Activated naive CD8-positive, alpha-beta T cell treated with anti-CD3 and anti-CD28 coated beads, Interleukin-2, amount 10 ng/mL, durations not matched to agents 7 days and 5 days (primary cell): ENCODE measurements around the gene XPNPEP3. TPM values are rescaled to one million over a fixed set of nuclear protein-coding genes. Genes with fewer than 3 reads are reported as not detected.

Experiments
- ATAC-seq: fragments of 150-1000 bp; cut with Tn5 transposase; one replicate; pipeline ENCODE4 v1.10.0; 2021; ENCODE audit warnings: low read depth, moderate library complexity
- POLR2A ChIA-PET: fragments of 350-600 bp; sonication (Branson Sonifier 250); formaldehyde crosslinking; loops from one replicate; lab custom pipeline; 2021; ENCODE audit warnings: antibody characterized with exemption; lab: Charles Lee
- DNase-seq: peaks from one replicate; pipeline ENCODE4 v3.0.0; 2021
- H3K27ac Mint-ChIP-seq: one replicate; pipeline ENCODE4 v1.8.0; 2022; ENCODE audit warnings: mild to moderate bottlenecking, mixed read lengths
- H3K27me3 Mint-ChIP-seq: one replicate; pipeline ENCODE4 v1.8.0; 2022; ENCODE audit warnings: mild to moderate bottlenecking, moderate library complexity, mixed read lengths
- H3K36me3 Mint-ChIP-seq: one replicate; pipeline ENCODE4 v1.8.0; 2021; ENCODE audit warnings: mild to moderate bottlenecking, mixed read lengths
- H3K4me1 Mint-ChIP-seq: one replicate; pipeline ENCODE4 v1.8.0; 2021; ENCODE audit warnings: mixed read lengths
- H3K4me3 Mint-ChIP-seq: one replicate; pipeline ENCODE4 v1.8.0; 2022; ENCODE audit warnings: mild to moderate bottlenecking, moderate library complexity, mixed read lengths
- H3K9me3 Mint-ChIP-seq: one replicate; pipeline ENCODE4 v1.8.0; 2021; ENCODE audit warnings: mixed read lengths
- total RNA-seq, 2 experiments: library from RNA; stranded (reverse); gene quantifications; one replicate each; pipeline ENCODE4 v1.2.3, GENCODE V29; 2021

Gene XPNPEP3
- total RNA-seq, 2 experiments from 2014 or later: 14.7 to 15.1 TPM

DNA sequence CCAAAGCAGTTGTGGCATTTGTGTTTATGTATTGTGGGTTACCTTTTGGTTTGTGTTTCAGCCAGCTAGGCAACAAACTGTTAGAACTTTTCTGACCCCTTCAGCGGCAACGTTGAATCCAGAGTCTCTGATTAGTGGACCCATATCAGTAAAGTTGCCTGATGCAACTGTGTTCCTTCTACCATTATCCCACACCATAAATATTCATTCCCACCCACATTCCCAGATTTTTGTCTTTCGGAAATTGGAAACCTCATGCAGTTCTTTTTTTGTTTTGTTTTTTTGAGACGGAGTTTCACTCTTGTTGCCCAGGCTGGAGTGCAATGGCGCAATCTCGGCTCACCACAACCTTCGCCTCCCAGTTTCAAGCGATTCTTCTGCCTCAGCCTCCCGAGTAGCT, 63.6 kb downstream of the XPNPEP3 start:
- POLR2A ChIA-PET: no interaction called here
- peaks cover 2% of the 10 kb centered on the region for H3K36me3 Mint-ChIP-seq
- no peak overlapping the region for H3K4me3 Mint-ChIP-seq
- DNase-seq (no peak), ATAC-seq (no peak)
- H3K27me3 Mint-ChIP-seq: no peaks in the 10 kb centered on the region
- H3K9me3 Mint-ChIP-seq: no peaks in the 10 kb centered on the region
- H3K27ac Mint-ChIP-seq: no peak overlapping the region
- peaks cover 4% of the 10 kb centered on the region for H3K4me1 Mint-ChIP-seq

DNA sequence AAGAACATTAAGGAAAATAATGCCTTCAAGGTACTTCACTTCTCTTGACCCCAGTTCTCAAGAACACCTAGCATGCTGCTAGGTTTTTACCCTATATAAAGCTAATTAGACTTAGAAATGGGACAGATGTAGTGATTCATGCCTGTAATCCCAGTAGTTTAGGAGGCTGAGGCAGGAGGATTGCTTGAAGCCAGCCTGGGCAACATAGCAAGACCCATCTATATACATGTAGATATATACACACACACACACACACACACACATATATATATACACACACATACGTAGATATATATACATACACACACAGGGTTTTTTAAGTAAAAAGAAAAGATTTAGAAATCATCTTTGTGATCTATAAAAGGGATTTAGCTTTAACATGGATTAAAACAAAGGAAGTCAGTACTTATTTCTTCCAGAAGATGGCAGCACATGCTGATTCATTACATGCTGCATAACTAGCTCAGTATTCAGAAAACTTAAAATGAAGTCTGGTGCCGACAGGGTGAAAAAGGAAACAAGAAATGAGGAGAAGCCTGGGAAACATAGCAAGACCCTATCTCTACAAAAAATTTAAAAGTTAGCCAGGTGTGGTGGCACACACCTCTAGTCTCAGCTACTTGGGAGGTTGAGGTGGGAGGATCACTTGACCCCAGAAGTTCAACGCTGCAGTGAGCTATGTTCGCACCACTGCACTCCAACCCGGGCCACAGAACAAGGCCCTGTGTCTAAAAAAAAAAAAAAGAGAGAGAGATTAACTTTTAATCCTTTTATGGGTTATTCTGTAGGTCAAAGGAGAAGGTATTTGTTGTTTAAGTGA, 65.7 kb downstream of the XPNPEP3 start:
- peak overlapping the region; percentile 47 for H3K4me3 Mint-ChIP-seq
- H3K4me1 Mint-ChIP-seq: peaks cover 4% of the 10 kb centered on the region
- no peaks in the 10 kb centered on the region for H3K27me3 Mint-ChIP-seq
- ATAC-seq (peak; percentile 81), DNase-seq (no peak)
- peaks cover 6% of the 10 kb centered on the region for H3K36me3 Mint-ChIP-seq
- POLR2A ChIA-PET: interaction anchor here (0.7 to 1.9 kb wide), 7 partner anchors 9 to 361 kb away, joined by 3 to 26 read pairs (median 6); partner anchors contain the start of genes EP300, RBX1, ST13 and XPNPEP3
- H3K27ac Mint-ChIP-seq: peak overlapping the region; percentile 43
- H3K9me3 Mint-ChIP-seq: no peaks in the 10 kb centered on the region

DNA sequence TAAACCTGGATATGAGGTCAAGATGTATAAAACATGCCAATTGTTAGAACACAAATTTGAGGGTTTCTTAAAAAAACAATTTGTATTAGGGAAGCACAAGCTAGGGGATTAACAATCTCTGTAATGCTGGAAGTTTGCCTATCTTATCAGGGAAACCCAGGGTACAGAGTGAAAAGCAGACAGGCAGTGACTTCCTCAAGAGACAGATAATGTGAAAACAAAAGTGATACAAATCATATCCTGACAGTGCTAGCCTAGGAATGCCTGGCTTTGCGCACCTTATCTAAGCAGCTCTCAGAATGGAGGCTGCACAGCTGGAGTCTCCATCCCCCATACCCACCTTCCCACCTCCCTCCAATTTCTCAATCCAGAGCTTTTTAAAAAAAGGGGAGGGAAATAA, 71.7 kb downstream of the XPNPEP3 start:
- POLR2A ChIA-PET: no interaction called here
- Mint-ChIP-seq H3K4me3 (no peak overlapping the region), H3K36me3 (peaks cover 6% of the 10 kb centered on the region), H3K4me1 (no peaks in the 10 kb centered on the region), H3K27ac (no peak overlapping the region), H3K27me3 (no peaks in the 10 kb centered on the region), H3K9me3 (no peaks in the 10 kb centered on the region)
- ATAC-seq (no peak), DNase-seq (no peak)

DNA sequence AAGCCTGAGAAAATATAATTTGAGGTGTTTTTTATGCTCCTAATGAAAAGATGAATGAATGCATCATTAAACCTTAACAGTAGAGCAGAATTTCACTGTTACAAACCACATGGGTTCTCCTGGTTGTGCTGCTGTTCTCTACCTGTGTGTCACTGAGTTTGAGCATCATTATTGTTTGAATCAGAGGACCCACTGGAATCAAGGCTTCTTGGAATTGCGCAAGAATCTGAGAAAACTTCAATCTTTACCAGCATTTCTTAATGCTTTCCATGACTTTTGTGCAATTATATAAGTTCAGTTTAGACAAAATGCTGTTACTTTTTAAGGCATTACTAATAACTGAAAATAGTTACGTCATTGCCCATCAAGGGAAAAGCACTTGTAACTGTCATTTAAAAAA, 75.4 kb downstream of the XPNPEP3 start:
- DNase-seq (no peak), ATAC-seq (no peak)
- H3K4me1 Mint-ChIP-seq: no peaks in the 10 kb centered on the region
- H3K27me3 Mint-ChIP-seq: no peaks in the 10 kb centered on the region
- no peak overlapping the region for H3K27ac Mint-ChIP-seq
- no peaks in the 10 kb centered on the region for H3K36me3 Mint-ChIP-seq
- no peaks in the 10 kb centered on the region for H3K9me3 Mint-ChIP-seq
- POLR2A ChIA-PET: no interaction called here
- H3K4me3 Mint-ChIP-seq: no peak overlapping the region

DNA sequence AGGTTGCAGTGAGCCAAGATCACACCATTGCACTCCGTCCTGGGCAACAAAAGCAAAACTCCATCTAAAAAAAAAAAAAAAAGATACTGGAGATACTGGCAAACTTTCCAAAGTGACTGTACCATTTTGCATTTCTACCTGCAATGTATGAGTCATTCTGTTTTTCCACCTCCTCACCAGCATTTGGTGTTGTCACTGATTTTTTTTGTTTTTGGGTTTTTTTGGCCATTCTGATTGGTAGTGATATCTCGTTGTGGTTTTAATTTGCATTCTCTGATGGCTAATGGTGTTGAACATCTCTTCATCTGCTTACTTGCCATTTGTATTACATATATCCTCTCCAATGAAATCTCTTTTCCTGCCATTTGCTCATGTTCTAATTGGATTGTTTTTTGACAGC, 82.3 kb downstream of the XPNPEP3 start:
- POLR2A ChIA-PET: interaction anchor here (0.6 kb wide), 1 partner anchor 13 kb away, joined by 3 read pairs; no protein-coding TSS in a partner anchor
- Mint-ChIP-seq H3K4me3 (no peak overlapping the region), H3K9me3 (no peaks in the 10 kb centered on the region), H3K27me3 (no peaks in the 10 kb centered on the region), H3K4me1 (no peaks in the 10 kb centered on the region), H3K36me3 (no peaks in the 10 kb centered on the region), H3K27ac (no peak overlapping the region)
- DNase-seq: no peak
- ATAC-seq: no peak

DNA sequence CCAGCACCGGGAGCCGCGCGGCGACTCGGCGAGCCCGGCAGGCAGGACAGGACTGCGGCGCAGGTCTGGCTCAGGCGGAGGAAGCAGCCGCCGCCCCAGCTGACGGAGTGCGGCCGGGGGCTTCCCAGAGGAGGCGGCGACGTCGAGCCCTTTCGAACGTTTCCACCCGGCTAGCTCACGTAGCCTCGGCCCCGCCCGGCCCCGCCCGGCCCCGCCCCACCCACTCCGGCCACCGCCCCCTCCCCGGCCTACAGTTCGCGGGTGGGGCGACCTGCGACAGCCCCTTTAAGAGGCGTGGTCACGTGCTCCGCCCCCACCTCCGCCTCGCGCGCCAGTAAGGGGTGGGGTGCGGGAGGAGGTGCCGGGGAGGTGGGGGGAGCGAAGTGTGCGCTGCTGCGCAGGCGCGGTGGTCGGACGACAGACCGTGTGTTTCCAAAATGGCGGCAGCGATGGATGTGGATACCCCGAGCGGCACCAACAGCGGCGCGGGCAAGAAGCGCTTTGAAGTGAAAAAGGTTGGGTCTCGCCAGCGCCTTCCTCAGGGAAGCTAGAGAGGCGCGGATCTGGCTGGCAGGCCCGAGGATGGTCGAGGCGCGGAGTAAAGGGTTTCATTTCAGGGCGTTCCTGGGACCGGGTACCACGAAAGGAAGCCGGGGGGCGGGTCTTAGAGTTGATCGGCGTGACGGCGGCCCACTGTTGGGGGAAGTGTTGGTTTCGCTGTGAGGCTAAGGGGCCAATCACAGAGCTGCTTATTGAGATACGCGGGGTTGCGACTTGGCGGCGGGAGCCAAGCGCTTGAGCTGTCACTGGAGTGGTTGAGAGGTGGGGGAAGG, 94.2 kb downstream of the XPNPEP3 start, which contains the start of gene RBX1:
TSS of gene RBX1 (plus strand) at position 417 of the 833 bp plus-strand sequence. CDS start at position 438, 21 bp downstream.
- POLR2A ChIA-PET: interaction anchor here (0.6 to 4.6 kb wide), 23 partner anchors 10 to 907 kb away, joined by 3 to 118 read pairs (median 5); partner anchors contain the start of genes ACO2, EP300, PHF5A and RANGAP1
- peak within 1 kb of the TSS; percentile 98 for H3K27ac Mint-ChIP-seq
- H3K27me3 Mint-ChIP-seq: peaks cover 2% of the 10 kb centered on the region
- ATAC-seq (peak; percentile 81), DNase-seq (peak; percentile 99)
- H3K9me3 Mint-ChIP-seq: no peaks in the 10 kb centered on the region
- H3K36me3 Mint-ChIP-seq: peaks cover 24% of the 10 kb centered on the region
- peak within 1 kb of the TSS; percentile 97 for H3K4me3 Mint-ChIP-seq
- peaks cover 26% of the 10 kb centered on the region for H3K4me1 Mint-ChIP-seq

DNA sequence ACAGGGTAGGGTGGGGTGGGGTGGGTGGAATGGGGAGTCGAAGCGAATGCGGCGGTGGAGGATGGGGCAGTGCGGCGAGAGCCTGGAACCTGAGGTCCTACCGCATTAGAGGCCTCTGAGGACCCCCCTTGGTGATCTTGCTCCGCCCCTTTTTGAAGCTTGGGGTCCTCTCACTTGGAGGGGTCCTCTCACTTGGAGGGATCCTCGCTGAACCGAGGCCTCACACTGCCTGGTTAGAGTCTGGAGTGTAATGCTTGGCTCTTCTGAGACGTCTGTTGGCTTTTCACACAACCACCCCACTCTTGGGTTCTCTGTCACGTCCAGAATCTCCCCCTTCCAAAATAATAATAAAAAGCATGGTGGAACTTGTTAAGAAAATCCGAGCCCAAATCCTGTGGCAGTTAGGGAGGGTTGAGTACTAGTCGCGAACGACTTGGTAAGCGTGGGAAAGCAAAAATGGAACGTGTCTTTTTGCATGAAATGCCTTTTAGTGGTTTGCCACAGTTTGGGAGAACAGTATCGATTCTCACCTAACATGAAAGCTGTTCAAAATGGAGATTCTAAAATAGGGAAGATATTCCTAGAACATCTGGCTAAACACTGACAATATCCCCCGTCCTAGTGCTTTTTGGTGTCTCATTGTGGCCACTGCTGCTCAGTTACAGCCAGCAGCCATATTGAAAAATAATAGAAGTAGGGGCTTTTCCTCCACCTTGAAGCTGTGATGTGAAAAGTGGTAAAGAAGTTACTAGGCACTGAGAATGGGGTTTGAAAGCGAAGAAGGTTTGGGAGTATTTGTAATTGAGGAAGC, 95.1 kb downstream of the XPNPEP3 start:
- Mint-ChIP-seq H3K27me3 (peaks cover under 1% of the 10 kb centered on the region), H3K27ac (peak overlapping the region; percentile 98), H3K4me3 (peak overlapping the region; percentile 97), H3K9me3 (no peaks in the 10 kb centered on the region), H3K4me1 (peaks cover 26% of the 10 kb centered on the region), H3K36me3 (peaks cover 24% of the 10 kb centered on the region)
- POLR2A ChIA-PET: interaction anchor here (0.6 to 4.6 kb wide), 25 partner anchors 11 to 908 kb away, joined by 3 to 118 read pairs (median 5); partner anchors contain the start of genes ACO2, EP300, PHF5A and RANGAP1
- ATAC-seq (peak; percentile 7), DNase-seq (no peak)

DNA sequence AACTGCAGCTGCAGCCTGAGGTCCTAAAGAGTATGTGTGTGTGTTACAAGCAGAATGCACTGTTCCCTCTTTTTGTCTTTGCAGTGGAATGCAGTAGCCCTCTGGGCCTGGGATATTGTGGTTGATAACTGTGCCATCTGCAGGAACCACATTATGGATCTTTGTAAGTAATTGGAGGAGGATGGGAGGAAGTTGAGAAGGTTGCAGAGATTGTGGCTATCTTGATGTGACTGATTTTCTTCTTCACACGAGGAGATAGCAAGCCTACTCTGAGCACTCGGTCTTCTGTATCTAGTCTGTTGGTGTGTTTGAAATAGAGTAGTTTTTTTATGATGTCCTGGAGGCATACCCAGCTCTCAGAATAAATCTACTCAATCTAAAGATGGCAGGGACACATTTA, 96.5 kb downstream of the XPNPEP3 start:
- H3K4me1 Mint-ChIP-seq: peaks cover 29% of the 10 kb centered on the region
- H3K9me3 Mint-ChIP-seq: no peaks in the 10 kb centered on the region
- DNase-seq (no peak), ATAC-seq (no peak)
- H3K27me3 Mint-ChIP-seq: no peaks in the 10 kb centered on the region
- H3K4me3 Mint-ChIP-seq: peak overlapping the region; percentile 97
- peaks cover 27% of the 10 kb centered on the region for H3K36me3 Mint-ChIP-seq
- H3K27ac Mint-ChIP-seq: peak overlapping the region; percentile 74
- POLR2A ChIA-PET: interaction anchor here (0.7 to 4.6 kb wide), 4 partner anchors 68 to 284 kb away, joined by 4 to 118 read pairs (median 32); partner anchors contain the start of gene EP300

DNA sequence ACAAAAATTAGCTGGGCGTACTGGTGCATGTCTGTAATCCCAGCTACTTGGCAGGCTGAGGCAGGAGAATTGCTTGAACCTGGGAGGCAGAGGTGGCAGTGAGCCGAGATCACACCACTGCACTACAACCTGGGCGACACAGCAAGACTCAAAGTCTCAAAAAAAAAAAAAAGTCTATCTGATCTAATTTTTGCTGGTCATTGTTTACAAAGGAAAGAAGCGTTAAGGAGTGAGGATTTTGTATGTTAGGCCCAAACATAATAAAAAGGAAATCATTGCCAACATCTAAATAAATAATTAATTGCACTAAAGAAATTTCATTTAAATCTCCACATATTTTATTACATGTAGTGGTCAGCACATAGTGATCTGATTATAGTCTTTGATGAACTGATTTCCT, 97.2 kb downstream of the XPNPEP3 start:
- H3K36me3 Mint-ChIP-seq: peaks cover 27% of the 10 kb centered on the region
- peaks cover 30% of the 10 kb centered on the region for H3K4me1 Mint-ChIP-seq
- POLR2A ChIA-PET: interaction anchor here (0.6 to 4.6 kb wide), 4 partner anchors 52 to 284 kb away, joined by 3 to 60 read pairs (median 4); no protein-coding TSS in a partner anchor
- H3K4me3 Mint-ChIP-seq: peak overlapping the region; percentile 48
- no peaks in the 10 kb centered on the region for H3K9me3 Mint-ChIP-seq
- no peaks in the 10 kb centered on the region for H3K27me3 Mint-ChIP-seq
- ATAC-seq (no peak), DNase-seq (no peak)
- no peak overlapping the region for H3K27ac Mint-ChIP-seq

DNA sequence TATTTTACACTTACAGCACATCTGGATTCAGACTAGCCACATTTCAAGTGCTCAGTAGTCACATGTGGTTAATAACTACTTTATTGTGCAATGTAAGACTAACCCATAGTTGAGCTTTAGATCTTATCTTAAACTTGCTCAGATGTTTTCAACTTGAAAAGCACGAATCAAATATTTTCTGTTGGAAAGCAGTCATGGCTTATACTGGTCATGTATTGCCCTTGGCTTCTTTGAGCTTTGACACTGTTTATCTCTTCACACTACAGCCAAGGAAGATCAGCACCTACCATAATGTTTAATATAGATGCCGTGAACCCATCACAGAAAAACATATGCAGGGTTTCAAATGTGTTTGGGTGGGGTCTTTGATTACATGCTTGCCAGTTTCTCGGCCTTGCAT, 98.6 kb downstream of the XPNPEP3 start:
- Mint-ChIP-seq H3K4me3 (no peak overlapping the region), H3K36me3 (peaks cover 30% of the 10 kb centered on the region), H3K9me3 (no peaks in the 10 kb centered on the region), H3K27me3 (no peaks in the 10 kb centered on the region), H3K27ac (no peak overlapping the region), H3K4me1 (peaks cover 31% of the 10 kb centered on the region)
- no peak for DNase-seq
- ATAC-seq: no peak
- POLR2A ChIA-PET: no interaction called here

DNA sequence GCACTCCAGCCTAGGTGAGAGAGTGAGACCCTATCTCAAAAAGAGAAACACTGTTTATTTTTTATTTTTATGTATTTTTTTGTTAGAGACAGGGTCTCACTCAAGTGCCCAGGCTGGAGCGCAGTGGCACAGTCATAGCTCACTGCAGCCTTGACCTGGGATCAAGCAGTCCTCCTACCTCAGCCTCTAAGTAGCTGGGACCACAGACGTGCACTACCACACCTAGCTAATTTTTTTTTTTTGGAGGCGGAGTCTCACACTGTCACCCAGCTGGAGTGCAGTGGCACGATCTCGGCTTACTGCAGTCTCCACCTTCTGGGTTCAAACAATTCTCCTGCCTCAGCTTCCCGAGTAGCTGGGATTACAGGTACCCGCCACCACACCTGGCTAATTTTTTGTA, 100.7 kb downstream of the XPNPEP3 start:
- POLR2A ChIA-PET: interaction anchor here (1.1 to 1.6 kb wide), 2 partner anchors 64 to 152 kb away, joined by 3 read pairs; no protein-coding TSS in a partner anchor
- no peak overlapping the region for H3K27ac Mint-ChIP-seq
- H3K9me3 Mint-ChIP-seq: no peaks in the 10 kb centered on the region
- peaks cover 30% of the 10 kb centered on the region for H3K4me1 Mint-ChIP-seq
- ATAC-seq: no peak
- no peak for DNase-seq
- no peak overlapping the region for H3K4me3 Mint-ChIP-seq
- H3K27me3 Mint-ChIP-seq: no peaks in the 10 kb centered on the region
- peaks cover 32% of the 10 kb centered on the region for H3K36me3 Mint-ChIP-seq

DNA sequence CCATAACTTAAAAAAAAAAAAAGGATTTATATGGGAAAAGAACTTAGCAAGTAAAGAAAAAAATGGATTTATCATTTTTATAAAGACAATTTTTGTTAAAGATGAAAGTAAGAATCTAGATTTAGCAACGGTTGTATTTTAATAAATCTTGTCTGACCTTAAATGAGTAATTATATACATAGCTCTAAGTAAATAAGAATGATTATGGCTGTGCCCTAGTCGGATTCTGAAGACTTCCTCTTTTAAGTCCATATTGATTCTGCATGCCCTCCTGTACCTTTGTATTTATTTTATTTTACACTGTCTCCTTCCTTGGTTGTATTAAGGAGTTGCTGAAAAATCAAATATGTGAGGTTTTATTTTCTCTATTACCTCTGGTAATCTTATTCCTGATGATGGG, 101.4 kb downstream of the XPNPEP3 start:
- POLR2A ChIA-PET: interaction anchor here (0.7 to 1.6 kb wide), 3 partner anchors 16 to 151 kb away, joined by 3 read pairs; no protein-coding TSS in a partner anchor
- no peaks in the 10 kb centered on the region for H3K9me3 Mint-ChIP-seq
- H3K4me3 Mint-ChIP-seq: no peak overlapping the region
- peaks cover 32% of the 10 kb centered on the region for H3K36me3 Mint-ChIP-seq
- peaks cover 25% of the 10 kb centered on the region for H3K4me1 Mint-ChIP-seq
- ATAC-seq (no peak), DNase-seq (no peak)
- no peaks in the 10 kb centered on the region for H3K27me3 Mint-ChIP-seq
- peak overlapping the region; percentile 56 for H3K27ac Mint-ChIP-seq
